NCI-H2196 (cell line): Measurements from ENCODE around the gene ZNF639.

Experiments used
- DNase-seq: peaks from one replicate; lab custom pipeline; 2025; ENCODE audit not compliant: unreplicated experiment; lab: John Stamatoyannopoulos, UW

ZNF639 gene

GRCh38 chr3:179309225-179310078 is 13.4 kb upstream of the ZNF639 start:
- DNase-seq, result no peak

GRCh38 chr3:179318876-179319275 is 4.0 kb upstream of the ZNF639 start:
- DNase-seq, result no peak

- DNase-seq, result peak; percentile 37
These were observed 1.1 kb upstream of the ZNF639 start for GRCh38 chr3:179321668-179322285.

GRCh38 chr3:179323197-179324110 is 623 bp downstream of the ZNF639 start:
- DNase-seq, result peak; percentile 64

- DNase-seq, result no peak
These were observed 1.5 kb downstream of the ZNF639 start for GRCh38 chr3:179324270-179324754.

- DNase-seq, result no peak
These were observed 7.6 kb downstream of the ZNF639 start for GRCh38 chr3:179330438-179330837.

GRCh38 chr3:179332240-179332639 is 9.4 kb downstream of the ZNF639 start:
- DNase-seq, result no peak

- DNase-seq, result no peak
These were observed 10.3 kb downstream of the ZNF639 start for GRCh38 chr3:179333084-179333483.

GRCh38 chr3:179336345-179336929 is 13.6 kb downstream of the ZNF639 start:
- no peak for DNase-seq

- peak; percentile 97 for DNase-seq
These were observed 24.7 kb downstream of the ZNF639 start, which contains the start of gene MFN1 for GRCh38 chr3:179347345-179348194. Gene MFN1 (plus strand): TSS chr3:179347709. CDS start chr3:179348852, 1,143 bp downstream.

- no peak for DNase-seq
These were observed 25.6 kb downstream of the ZNF639 start for GRCh38 chr3:179348325-179349013.

GRCh38 chr3:179355996-179356395 is 33.2 kb downstream of the ZNF639 start:
- no peak for DNase-seq

GRCh38 chr3:179363332-179363731 is 40.5 kb downstream of the ZNF639 start:
- DNase-seq, result no peak

GRCh38 chr3:179369621-179370020 is 46.8 kb downstream of the ZNF639 start:
- DNase-seq, result no peak

- DNase-seq, result no peak
These were observed 51.1 kb downstream of the ZNF639 start for GRCh38 chr3:179373938-179374337.

- no peak for DNase-seq
These were observed 52.5 kb downstream of the ZNF639 start for GRCh38 chr3:179375091-179375999.

GRCh38 chr3:179376474-179376873 is 53.6 kb downstream of the ZNF639 start:
- no peak for DNase-seq
